K562 (cell line): Measurements from ENCODE around the gene CSF3. TPM values are rescaled to one million over a fixed set of nuclear protein-coding genes. Genes with fewer than 3 reads are reported as not detected.

ENCODE experiments used
- ATAC-seq: fragments of 200-7000 bp; cut with Tn5 transposase; 3 replicates; pipeline ENCODE4 v1.9.1; 2020; ENCODE audit warnings: moderate library complexity
- BruUV-seq: library from RNA; stranded (reverse); fragments of 400-500 nt; replicated peaks from 2 replicates; lab custom pipeline; 2021; lab: Mats Ljungman, UMichigan
- CTCF ChIA-PET: fragments of 300-600 bp; formaldehyde crosslinking; extraction: SDS; loops from one replicate; lab custom pipeline; 2021; ENCODE audit warnings: low intra/inter-chr PET ratio; lab: Yijun Ruan, JAX
- POLR2A ChIA-PET: fragments of 300-600, 350-650 bp; sonication (Branson Sonifier 250); formaldehyde crosslinking; extraction: SDS; loops from one replicate; lab custom pipeline; 2021; ENCODE audit warnings: antibody characterized with exemption, inconsistent platforms; lab: Yijun Ruan, JAX
- DNase-seq, 4 experiments: peaks; one replicate each; pipeline versions ENCODE4 v3.0.0 to v3.0.0-alpha.2; 2011 to 2018; ENCODE audit warnings: low spot score in 3 of 4, mixed read lengths in 3 of 4; ENCODE audit errors: extremely low read depth in 1 of 4
- FAIRE-seq: peaks from 2 replicates; lab custom pipeline; 2011; peaks lifted over from hg19 to GRCh38; lab: Jason Lieb, UNC
- H2AFZ ChIP-seq: 2 replicates; pipeline ENCODE4 v1.6.0; 2011; ENCODE audit warnings: low read depth, low read length, control low read depth, inconsistent platforms
- H3K27ac ChIP-seq: fragments of 200-600 bp; 3 replicates; pipeline ENCODE4 v1.8.0; 2011; ENCODE audit warnings: low read depth, mild to moderate bottlenecking, control low read depth, inconsistent platforms, low read length, moderate library complexity, mixed read lengths; ENCODE audit errors: extremely low read depth
- H3K27me3 ChIP-seq, 2 experiments: fragments of 300-600 bp in 1 of 2; 2 replicates in 1 of 2; 3 replicates in 1 of 2; pipeline versions ENCODE4 v1.6.0 to v1.8.0; 2011; ENCODE audit warnings: inconsistent platforms in 2 of 2, low read length in 2 of 2, mild to moderate bottlenecking in 1 of 2, mixed read lengths in 1 of 2, moderate library complexity in 1 of 2; ENCODE audit not compliant: control insufficient read depth in 2 of 2, insufficient read depth in 2 of 2
- H3K36me3 ChIP-seq: fragments of 300-600 bp; 3 replicates; pipeline ENCODE4 v1.8.0; 2011; ENCODE audit warnings: mild to moderate bottlenecking, low read length, inconsistent platforms; ENCODE audit not compliant: control insufficient read depth, insufficient read depth
- H3K4me1 ChIP-seq, 2 experiments: fragments of 200-600 bp in 1 of 2; replicated peaks in 1 of 2; 2 replicates in 1 of 2; 3 replicates in 1 of 2; pipeline versions ENCODE4 v1.5.1 to v1.8.0; 2011; ENCODE audit warnings: inconsistent platforms in 2 of 2, low read length in 2 of 2, mild to moderate bottlenecking in 1 of 2, mixed read lengths in 1 of 2, moderate library complexity in 1 of 2; ENCODE audit not compliant: control insufficient read depth in 2 of 2, insufficient read depth in 2 of 2
- H3K4me2 ChIP-seq: 2 replicates; pipeline ENCODE4 v1.6.1; 2011; ENCODE audit warnings: low read length, control low read depth, inconsistent platforms, mixed read lengths; ENCODE audit not compliant: insufficient read depth
- H3K4me3 ChIP-seq: fragments of 200-600 bp; sonication (generic), shearing (Covaris generic); 2 replicates; pipeline ENCODE4 v1.5.1; 2016; ENCODE audit warnings: control low read depth, inconsistent platforms
- H3K79me2 ChIP-seq: fragments of 200-600 bp; 3 replicates; pipeline ENCODE4 v1.8.0; 2011; ENCODE audit warnings: low read length, inconsistent platforms; ENCODE audit not compliant: control insufficient read depth, insufficient read depth
- H3K9ac ChIP-seq, 2 experiments: 2 replicates each; pipeline versions ENCODE4 v1.6.0 to v1.6.1; 2011; ENCODE audit warnings: low read depth in 2 of 2, low read length in 2 of 2, control low read depth in 1 of 2, inconsistent platforms in 1 of 2, mild to moderate bottlenecking in 1 of 2, mixed read lengths in 1 of 2; ENCODE audit not compliant: insufficient read depth in 1 of 2
- H3K9me1 ChIP-seq: one replicate; pipeline ENCODE4 v1.6.0; 2011; ENCODE audit warnings: inconsistent platforms, mild to moderate bottlenecking, low read length, moderate library complexity; ENCODE audit not compliant: control insufficient read depth, insufficient read depth
- H3K9me3 ChIP-seq: replicated peaks from 2 replicates; pipeline ENCODE4 v1.5.1; 2011; ENCODE audit warnings: low read depth, low read length, inconsistent platforms; ENCODE audit not compliant: control insufficient read depth, insufficient read depth
- H4K20me1 ChIP-seq: replicated peaks from 2 replicates; pipeline ENCODE4 v1.6.1; 2011; ENCODE audit warnings: low read length, inconsistent platforms, mixed read lengths; ENCODE audit not compliant: control insufficient read depth, insufficient read depth
- ZBTB2 ChIP-seq: fragments of 450-650 bp; IDR thresholded peaks from 2 replicates; pipeline ENCODE4 v1.6.1; 2016; ENCODE audit warnings: antibody characterized with exemption
- ZFP30 ChIP-seq: fragments of 250-450 bp; sonication (Bioruptor Pico); IDR thresholded peaks from 2 replicates; pipeline ENCODE4 v1.8.0; 2022; ENCODE audit warnings: moderate library complexity, mild to moderate bottlenecking, inconsistent platforms, borderline replicate concordance
- ZNF584 ChIP-seq: fragments of 200-800 bp; sonication (Bioruptor generic); IDR thresholded peaks from 2 replicates; pipeline ENCODE4 v1.6.1; 2016; ENCODE audit warnings: low read depth, mild to moderate bottlenecking, missing genetic modification characterization, missing compliant biosample characterization
- WGBS: fragments of 100-300 bp; shearing (Covaris generic); methylation state at CpG from one replicate; pipeline ENCODE4 v1.1.6; 2016; ENCODE audit warnings: low coverage, mixed read lengths; ENCODE audit not compliant: insufficient coverage; ENCODE audit errors: missing lambda C conversion rate; 5-methylcytosine and 5-hydroxymethylcytosine counted together
- in situ Hi-C: fragments of 300-500 bp; cut with MboI; formaldehyde crosslinking; loops from 4 replicates; pipeline ENCODE4 v1.15.0; 2018; ENCODE audit warnings: inconsistent platforms, mixed read lengths
- intact Hi-C: fragments of 100-400 bp; cut with micrococcal nuclease; formaldehyde crosslinking; loops from 2 replicates; pipeline ENCODE4 v1.14.2; 2022
- microRNA-seq: library from miRNA; unstranded; fragments of <30 nt; microRNA quantifications from one replicate; pipeline ENCODE4, GENCODE V29; 2018; ENCODE audit warnings: borderline microRNAs expressed
- polyA plus RNA-seq, 8 experiments: library from polyadenylated mRNA; depleted of rRNA in 4 of 8; stranded (reverse) in 5 of 8; unstranded in 3 of 8; fragments of >200 nt; fragmentation: Nextera tagmentation in 2 of 8; fragmentation: Illumina TruSeq in 1 of 8; extraction: Ambion mirVana in 2 of 8; extraction: Trizol in 1 of 8; gene quantifications; 2 replicates each; pipeline versions ENCODE4 v1.2.1 to v1.2.3, GENCODE V29; 2011 to 2014; ENCODE audit warnings: inconsistent platforms in 1 of 8, missing spikeins in 1 of 8
- small RNA-seq: library from RNA; depleted of rRNA; stranded (forward); fragments of <200 nt; gene quantifications from one replicate; pipeline ENCODE3, GENCODE V24; 2014
- total RNA-seq, 7 experiments: library from RNA; depleted of rRNA in 6 of 7; stranded (reverse); fragments of >200 nt in 6 of 7; fragmentation: Illumina TruSeq in 2 of 7; extraction: Trizol in 2 of 7; gene quantifications; 2 replicates each; pipeline versions ENCODE4 v1.2.1 to v1.2.3, GENCODE V29; 2011 to 2021; ENCODE audit warnings: low replicate concordance in 1 of 7

The CSF3 gene
- total and polyA plus RNA-seq, 9 of the 15 experiments (the other 6 are each of a cell fraction or from before 2014, with no cell fraction given), result 0.19 TPM; not detected in 8

- Histone ChIP-seq H4K20me1 (no peaks in the 10 kb centered on the region), H3K27ac (no peak overlapping the region), H2AFZ (no peak overlapping the region), H3K9ac (peak overlapping the region in 1 of 2 experiments; percentile 71; a peak in 2 of 4 replicates), H3K9me1 (no peaks in the 10 kb centered on the region), H3K4me1 (peaks cover 66 to 89% of the 10 kb centered on the region in 2 experiments), H3K4me3 (no peak overlapping the region), H3K79me2 (peaks cover 71% of the 10 kb centered on the region), H3K36me3 (no peaks in the 10 kb centered on the region; the same call in 2 of the 3 replicates), H3K9me3 (no peaks in the 10 kb centered on the region), H3K4me2 (no peak overlapping the region), H3K27me3 (no peaks in the 10 kb centered on the region)
- FAIRE-seq (no peak), DNase-seq (no peak), ATAC-seq (no peak)
- intact Hi-C loops, result loop anchor here (2.0 kb wide), 1 partner anchor 45 kb away; no protein-coding TSS in a partner anchor
- ChIA-PET POLR2A (interaction anchor here (0.6 to 3.4 kb wide), 8 partner anchors 9 to 411 kb away, joined by 3 to 29 read pairs (median 6); partner anchors contain the start of gene NR1D1), CTCF (no interaction called here)
- BruUV-seq, result no TSS peak
- 68% methylated on average over 9 of the region's 11 CpGs for WGBS
- no peak for TF ChIP-seq ZBTB2
- no peak for TF ChIP-seq ZFP30 (CRISPR knock-in tag)
- TF ChIP-seq ZNF584 (CRISPR knock-in tag), result no peak
- in situ Hi-C loops, result no loop called here
These were observed 50.7 kb downstream of the CSF3 start for GRCh38 chr17:40065769-40066510.

Small RNA genes lying within 50 kb of the gene (microRNA-seq; reads per million reads assigned to microRNA genes)
- gene MIR6884, result not detected

Small RNA genes lying within 50 kb of the gene (small RNA-seq; reads per million reads assigned to genes)
- 744 reads per million, percentile 99 among the genes with 10 or more reads in this experiment for gene SNORD124

Other genes starting within 250 kb of the CSF3 start
Only the 7 nearest of the 14 such genes appear.
- gene ORMDL3, start 87.8 kb upstream of the CSF3 start, total RNA-seq (2014; rRNA removed), result 21.6 and 30.7 TPM in 2 replicates
- 27.1 and 27.7 TPM in 2 replicates for gene ORMDL3, start 87.8 kb upstream of the CSF3 start, total RNA-seq (2014; rRNA removed; fragmentation: Illumina TruSeq; extraction: Trizol)
- gene ORMDL3, start 87.8 kb upstream of the CSF3 start, total RNA-seq (2015; rRNA removed; fragmentation: Illumina TruSeq; extraction: Trizol), result 34.2 and 36.9 TPM in 2 replicates
- 16.9 and 23.8 TPM in 2 replicates for gene ORMDL3, start 87.8 kb upstream of the CSF3 start, total RNA-seq (2021)
- 38.2 and 57.4 TPM in 2 replicates for gene ORMDL3, start 87.8 kb upstream of the CSF3 start, polyA plus RNA-seq (2011; rRNA removed)
- 26.7 and 32.9 TPM in 2 replicates for gene ORMDL3, start 87.8 kb upstream of the CSF3 start, polyA plus RNA-seq (2014; fragmentation: Illumina TruSeq; extraction: Trizol)
- 1 to 10 TPM; 2.7 to 4.6 TPM for gene ORMDL3, start 87.8 kb upstream of the CSF3 start, polyA plus RNA-seq (2014; fragmentation: Nextera tagmentation; extraction: Ambion mirVana)
- 29.5 and 31.9 TPM in 2 replicates for gene ORMDL3, start 87.8 kb upstream of the CSF3 start, polyA plus RNA-seq (2014; rRNA removed)
- gene LRRC3C, start 87.7 kb upstream of the CSF3 start, total RNA-seq (2014; rRNA removed), result not detected in 2 replicates
- not detected in 2 replicates for gene LRRC3C, start 87.7 kb upstream of the CSF3 start, total RNA-seq (2014; rRNA removed; fragmentation: Illumina TruSeq; extraction: Trizol)
- not detected in 2 replicates for gene LRRC3C, start 87.7 kb upstream of the CSF3 start, total RNA-seq (2015; rRNA removed; fragmentation: Illumina TruSeq; extraction: Trizol)
- not detected in 2 replicates for gene LRRC3C, start 87.7 kb upstream of the CSF3 start, total RNA-seq (2021)
- not detected in 2 replicates for gene LRRC3C, start 87.7 kb upstream of the CSF3 start, polyA plus RNA-seq (2011; rRNA removed)
- gene LRRC3C, start 87.7 kb upstream of the CSF3 start, polyA plus RNA-seq (2014; fragmentation: Illumina TruSeq; extraction: Trizol), result not detected in 2 replicates
- gene LRRC3C, start 87.7 kb upstream of the CSF3 start, polyA plus RNA-seq (2014; fragmentation: Nextera tagmentation; extraction: Ambion mirVana), result not detected
- not detected in 2 replicates for gene LRRC3C, start 87.7 kb upstream of the CSF3 start, polyA plus RNA-seq (2014; rRNA removed)
- not detected in 2 replicates for gene GSDMA, start 52.4 kb upstream of the CSF3 start, total RNA-seq (2014; rRNA removed)
- gene GSDMA, start 52.4 kb upstream of the CSF3 start, total RNA-seq (2014; rRNA removed; fragmentation: Illumina TruSeq; extraction: Trizol), result 0.07 TPM in 1 of 2 replicates, not detected in the other
- gene GSDMA, start 52.4 kb upstream of the CSF3 start, total RNA-seq (2015; rRNA removed; fragmentation: Illumina TruSeq; extraction: Trizol), result 0.07 TPM in 1 of 2 replicates, not detected in the other
- 0.09 TPM in 1 of 2 replicates, not detected in the other for gene GSDMA, start 52.4 kb upstream of the CSF3 start, total RNA-seq (2021)
- 0.04 and 0.06 TPM in 2 replicates for gene GSDMA, start 52.4 kb upstream of the CSF3 start, polyA plus RNA-seq (2011; rRNA removed)
- gene GSDMA, start 52.4 kb upstream of the CSF3 start, polyA plus RNA-seq (2014; fragmentation: Illumina TruSeq; extraction: Trizol), result 0.12 and 0.13 TPM in 2 replicates
- gene GSDMA, start 52.4 kb upstream of the CSF3 start, polyA plus RNA-seq (2014; fragmentation: Nextera tagmentation; extraction: Ambion mirVana), result under 1 TPM; 0.04 to 0.06 TPM
- gene GSDMA, start 52.4 kb upstream of the CSF3 start, polyA plus RNA-seq (2014; rRNA removed), result 0.07 TPM in 1 of 2 replicates, not detected in the other
- gene PSMD3, start 34.6 kb upstream of the CSF3 start, total RNA-seq (2014; rRNA removed), result 228 and 254 TPM in 2 replicates
- gene PSMD3, start 34.6 kb upstream of the CSF3 start, total RNA-seq (2014; rRNA removed; fragmentation: Illumina TruSeq; extraction: Trizol), result 109 and 120 TPM in 2 replicates
- 135 and 138 TPM in 2 replicates for gene PSMD3, start 34.6 kb upstream of the CSF3 start, total RNA-seq (2015; rRNA removed; fragmentation: Illumina TruSeq; extraction: Trizol)
- 232 and 251 TPM in 2 replicates for gene PSMD3, start 34.6 kb upstream of the CSF3 start, total RNA-seq (2021)
- gene PSMD3, start 34.6 kb upstream of the CSF3 start, polyA plus RNA-seq (2011; rRNA removed), result 95.3 and 113 TPM in 2 replicates
- gene PSMD3, start 34.6 kb upstream of the CSF3 start, polyA plus RNA-seq (2014; fragmentation: Illumina TruSeq; extraction: Trizol), result 241 and 262 TPM in 2 replicates
- 1 to 10 TPM; 2.0 to 2.8 TPM for gene PSMD3, start 34.6 kb upstream of the CSF3 start, polyA plus RNA-seq (2014; fragmentation: Nextera tagmentation; extraction: Ambion mirVana)
- 180 and 183 TPM in 2 replicates for gene PSMD3, start 34.6 kb upstream of the CSF3 start, polyA plus RNA-seq (2014; rRNA removed)
- 40.0 and 50.2 TPM in 2 replicates for gene MED24, start 39.0 kb downstream of the CSF3 start, total RNA-seq (2014; rRNA removed)
- 40.3 and 48.9 TPM in 2 replicates for gene MED24, start 39.0 kb downstream of the CSF3 start, total RNA-seq (2014; rRNA removed; fragmentation: Illumina TruSeq; extraction: Trizol)
- 48.2 and 53.5 TPM in 2 replicates for gene MED24, start 39.0 kb downstream of the CSF3 start, total RNA-seq (2015; rRNA removed; fragmentation: Illumina TruSeq; extraction: Trizol)
- 102 and 108 TPM in 2 replicates for gene MED24, start 39.0 kb downstream of the CSF3 start, total RNA-seq (2021)
- 76.3 and 110 TPM in 2 replicates for gene MED24, start 39.0 kb downstream of the CSF3 start, polyA plus RNA-seq (2011; rRNA removed)
- 117 and 129 TPM in 2 replicates for gene MED24, start 39.0 kb downstream of the CSF3 start, polyA plus RNA-seq (2014; fragmentation: Illumina TruSeq; extraction: Trizol)
- gene MED24, start 39.0 kb downstream of the CSF3 start, polyA plus RNA-seq (2014; fragmentation: Nextera tagmentation; extraction: Ambion mirVana), result 1 to 10 TPM; 5.9 to 8.3 TPM
- gene MED24, start 39.0 kb downstream of the CSF3 start, polyA plus RNA-seq (2014; rRNA removed), result 73.3 and 74.8 TPM in 2 replicates
- 13.8 and 18.9 TPM in 2 replicates for gene THRA, start 47.5 kb downstream of the CSF3 start, total RNA-seq (2014; rRNA removed)
- gene THRA, start 47.5 kb downstream of the CSF3 start, total RNA-seq (2014; rRNA removed; fragmentation: Illumina TruSeq; extraction: Trizol), result 7.5 and 9.1 TPM in 2 replicates
- 12.2 and 13.2 TPM in 2 replicates for gene THRA, start 47.5 kb downstream of the CSF3 start, total RNA-seq (2015; rRNA removed; fragmentation: Illumina TruSeq; extraction: Trizol)
- 22.7 and 23.4 TPM in 2 replicates for gene THRA, start 47.5 kb downstream of the CSF3 start, total RNA-seq (2021)
- 8.3 and 9.3 TPM in 2 replicates for gene THRA, start 47.5 kb downstream of the CSF3 start, polyA plus RNA-seq (2011; rRNA removed)
- gene THRA, start 47.5 kb downstream of the CSF3 start, polyA plus RNA-seq (2014; fragmentation: Illumina TruSeq; extraction: Trizol), result 19.7 and 21.6 TPM in 2 replicates
- gene THRA, start 47.5 kb downstream of the CSF3 start, polyA plus RNA-seq (2014; fragmentation: Nextera tagmentation; extraction: Ambion mirVana), result under 1 TPM; 0.34 to 0.50 TPM
- gene THRA, start 47.5 kb downstream of the CSF3 start, polyA plus RNA-seq (2014; rRNA removed), result 12.7 and 13.8 TPM in 2 replicates
- gene NR1D1, start 85.1 kb downstream of the CSF3 start, total RNA-seq (2014; rRNA removed), result 0.78 and 1.00 TPM in 2 replicates
- 0.32 and 0.47 TPM in 2 replicates for gene NR1D1, start 85.1 kb downstream of the CSF3 start, total RNA-seq (2014; rRNA removed; fragmentation: Illumina TruSeq; extraction: Trizol)
- gene NR1D1, start 85.1 kb downstream of the CSF3 start, total RNA-seq (2015; rRNA removed; fragmentation: Illumina TruSeq; extraction: Trizol), result 0.65 and 1.2 TPM in 2 replicates
- 6.6 and 7.7 TPM in 2 replicates for gene NR1D1, start 85.1 kb downstream of the CSF3 start, total RNA-seq (2021)
- 0.25 and 0.41 TPM in 2 replicates for gene NR1D1, start 85.1 kb downstream of the CSF3 start, polyA plus RNA-seq (2011; rRNA removed)
- 4.7 and 6.9 TPM in 2 replicates for gene NR1D1, start 85.1 kb downstream of the CSF3 start, polyA plus RNA-seq (2014; fragmentation: Illumina TruSeq; extraction: Trizol)
- under 1 TPM; 0.27 TPM for gene NR1D1, start 85.1 kb downstream of the CSF3 start, polyA plus RNA-seq (2014; fragmentation: Nextera tagmentation; extraction: Ambion mirVana)
- 1.4 and 2.0 TPM in 2 replicates for gene NR1D1, start 85.1 kb downstream of the CSF3 start, polyA plus RNA-seq (2014; rRNA removed)